H9 (cell line): ENCODE measurements around the gene DNAJC6. TPM values are rescaled to one million over a fixed set of nuclear protein-coding genes. Genes with fewer than 3 reads are reported as not detected.

Experiments used
- DNase-seq: peaks from one replicate; pipeline ENCODE4 v3.0.0-alpha.2; 2017
- H2AFZ ChIP-seq: one replicate; pipeline ENCODE4 v1.6.1; 2013; ENCODE audit warnings: mild to moderate bottlenecking, low read length, control low read depth, moderate library complexity
- H2AK5ac ChIP-seq: 2 replicates; pipeline ENCODE4 v1.6.1; 2013; ENCODE audit warnings: low read length, control low read depth, mixed read lengths; ENCODE audit not compliant: insufficient read length
- H2BK120ac ChIP-seq: one replicate; pipeline ENCODE4 v1.6.1; 2013; ENCODE audit warnings: low read depth, mild to moderate bottlenecking, low read length, control low read depth, inconsistent platforms; ENCODE audit not compliant: poor library complexity, severe bottlenecking
- H2BK12ac ChIP-seq: 2 replicates; pipeline ENCODE4 v1.6.1; 2013; ENCODE audit warnings: low read length, control low read depth, mixed read lengths, low read depth; ENCODE audit not compliant: insufficient read length
- H2BK15ac ChIP-seq: 2 replicates; pipeline ENCODE4 v1.6.1; 2013; ENCODE audit warnings: low read depth, low read length, control low read depth
- H2BK20ac ChIP-seq: one replicate; pipeline ENCODE4 v1.6.1; 2013; ENCODE audit warnings: low read depth, mild to moderate bottlenecking, low read length, control low read depth, inconsistent platforms; ENCODE audit not compliant: poor library complexity, severe bottlenecking
- H2BK5ac ChIP-seq: 2 replicates; pipeline ENCODE4 v1.6.1; 2013; ENCODE audit warnings: low read length, control low read depth, mixed read lengths; ENCODE audit not compliant: insufficient read length
- H3K14ac ChIP-seq: 2 replicates; pipeline ENCODE4 v1.6.1; 2013; ENCODE audit warnings: low read length, control low read depth; ENCODE audit not compliant: insufficient read depth
- H3K18ac ChIP-seq: 2 replicates; pipeline ENCODE4 v1.6.1; 2013; ENCODE audit warnings: low read depth, mild to moderate bottlenecking, mixed read lengths, low read length, control low read depth; ENCODE audit not compliant: insufficient read length
- H3K23ac ChIP-seq: 2 replicates; pipeline ENCODE4 v1.6.1; 2013; ENCODE audit warnings: low read length, control low read depth, mixed read lengths, low read depth; ENCODE audit not compliant: insufficient read length
- H3K23me2 ChIP-seq: 2 replicates; pipeline ENCODE4 v1.6.1; 2013; ENCODE audit warnings: low read depth, mild to moderate bottlenecking, mixed read lengths, low read length, control low read depth; ENCODE audit not compliant: insufficient read length, poor library complexity, severe bottlenecking
- H3K27ac ChIP-seq: 2 replicates; pipeline ENCODE4 v1.5.1; 2013; ENCODE audit warnings: low read length, control low read depth, mixed read lengths, low read depth; ENCODE audit not compliant: insufficient read length
- H3K27me3 ChIP-seq: 2 replicates; pipeline ENCODE4 v1.6.1; 2013; ENCODE audit warnings: low read length, control low read depth, inconsistent platforms; ENCODE audit not compliant: insufficient read depth
- H3K4ac ChIP-seq: 2 replicates; pipeline ENCODE4 v1.6.1; 2013; ENCODE audit warnings: low read depth, mild to moderate bottlenecking, control low read depth, inconsistent platforms, low read length, moderate library complexity
- H3K4me1 ChIP-seq: 2 replicates; pipeline ENCODE4 v1.6.1; 2013; ENCODE audit warnings: low read length, control low read depth, inconsistent platforms; ENCODE audit not compliant: insufficient read depth
- H3K4me2 ChIP-seq: 2 replicates; pipeline ENCODE4 v1.6.1; 2013; ENCODE audit warnings: low read length, control low read depth, mixed read lengths; ENCODE audit not compliant: insufficient read length, insufficient read depth
- H3K56ac ChIP-seq: 2 replicates; pipeline ENCODE4 v1.6.1; 2013; ENCODE audit warnings: low read depth, mild to moderate bottlenecking, mixed read lengths, low read length, control low read depth; ENCODE audit not compliant: insufficient read length
- H3K79me1 ChIP-seq: 2 replicates; pipeline ENCODE4 v1.6.1; 2013; ENCODE audit warnings: low read depth, mild to moderate bottlenecking, moderate library complexity, low read length, control low read depth, inconsistent platforms; ENCODE audit not compliant: insufficient read depth, poor library complexity, severe bottlenecking
- H3K79me2 ChIP-seq: 2 replicates; pipeline ENCODE4 v1.6.1; 2013; ENCODE audit warnings: low read length, control low read depth, inconsistent platforms; ENCODE audit not compliant: insufficient read depth
- H3K9ac ChIP-seq: 2 replicates; pipeline ENCODE4 v1.6.1; 2013; ENCODE audit warnings: low read length, control low read depth, mixed read lengths; ENCODE audit not compliant: insufficient read length; ENCODE audit errors: extremely low read depth
- H3K9me3 ChIP-seq: one replicate; pipeline ENCODE4 v1.6.1; 2013; ENCODE audit warnings: low read depth, low read length, inconsistent platforms; ENCODE audit not compliant: control insufficient read depth
- H3T11ph ChIP-seq: one replicate; pipeline ENCODE4 v1.6.1; 2013; ENCODE audit warnings: mild to moderate bottlenecking, low read length, control low read depth, inconsistent platforms
- H4K20me1 ChIP-seq: one replicate; pipeline ENCODE4 v1.6.1; 2013; ENCODE audit not compliant: control insufficient read depth, insufficient read length, insufficient read depth
- H4K5ac ChIP-seq: 2 replicates; pipeline ENCODE4 v1.6.1; 2013; ENCODE audit warnings: low read depth, mild to moderate bottlenecking, mixed read lengths, low read length, control low read depth; ENCODE audit not compliant: insufficient read length
- H4K8ac ChIP-seq: replicated peaks from 2 replicates; pipeline ENCODE4 v1.6.1; 2013; ENCODE audit warnings: low read length, control low read depth, mixed read lengths, low read depth; ENCODE audit not compliant: insufficient read length
- H4K91ac ChIP-seq: 2 replicates; pipeline ENCODE4 v1.6.1; 2013; ENCODE audit warnings: low read depth, mild to moderate bottlenecking, moderate library complexity, mixed read lengths, low read length, control low read depth; ENCODE audit not compliant: insufficient read length
- H3K27ac Mint-ChIP-seq, 3 experiments: 2 replicates in 2 of 3; 3 replicates in 1 of 3; pipeline ENCODE4 v1.8.0; 2020 to 2021; ENCODE audit warnings: mixed read lengths in 3 of 3, mild to moderate bottlenecking in 1 of 3, moderate library complexity in 1 of 3
- H3K27me3 Mint-ChIP-seq: 2 replicates; pipeline ENCODE4 v1.8.0; 2021; ENCODE audit warnings: low read depth, mild to moderate bottlenecking, moderate library complexity, mixed read lengths
- H3K36me3 Mint-ChIP-seq, 3 experiments: 2 replicates in 2 of 3; 3 replicates in 1 of 3; pipeline ENCODE4 v1.8.0; 2020 to 2021; ENCODE audit warnings: low read depth in 3 of 3, mixed read lengths in 3 of 3; ENCODE audit not compliant: insufficient read depth in 1 of 3
- H3K4me1 Mint-ChIP-seq, 2 experiments: 2 replicates each; pipeline ENCODE4 v1.8.0; 2020; ENCODE audit warnings: mixed read lengths in 2 of 2
- H3K4me3 Mint-ChIP-seq, 2 experiments: 2 replicates in 1 of 2; 3 replicates in 1 of 2; pipeline ENCODE4 v1.8.0; 2020 to 2021; ENCODE audit warnings: mild to moderate bottlenecking in 2 of 2, mixed read lengths in 2 of 2, moderate library complexity in 1 of 2
- H3K9me3 Mint-ChIP-seq, 2 experiments: 2 replicates in 1 of 2; 3 replicates in 1 of 2; pipeline ENCODE4 v1.8.0; 2020; ENCODE audit warnings: mild to moderate bottlenecking in 2 of 2, mixed read lengths in 2 of 2, moderate library complexity in 1 of 2
- WGBS: extraction: QIAGEN DNeasy Blood & Tissue Kit; methylation state at CpG from one replicate; pipeline ENCODE4 v1.1.7; 2013; ENCODE audit warnings: missing lambda C conversion rate, low lambda C conversion rate, mixed read lengths; ENCODE audit not compliant: insufficient read length; ENCODE audit errors: extremely low coverage; 5-methylcytosine and 5-hydroxymethylcytosine counted together
- total RNA-seq: library from RNA; stranded (reverse); gene quantifications from 2 replicates; pipeline ENCODE4 v1.2.1, GENCODE V29; 2021
- TF ChIP-seq, protein P1 (sequence below): fragments of 200-600 bp; sonication (generic); conservative IDR thresholded peaks from 3 replicates; pipeline ENCODE4 v1.8.0; 2021; ENCODE audit warnings: antibody characterized with exemption, mild to moderate bottlenecking

Gene DNAJC6
- total RNA-seq, 1 experiment from 2014 or later: 2.2 TPM

DNA sequence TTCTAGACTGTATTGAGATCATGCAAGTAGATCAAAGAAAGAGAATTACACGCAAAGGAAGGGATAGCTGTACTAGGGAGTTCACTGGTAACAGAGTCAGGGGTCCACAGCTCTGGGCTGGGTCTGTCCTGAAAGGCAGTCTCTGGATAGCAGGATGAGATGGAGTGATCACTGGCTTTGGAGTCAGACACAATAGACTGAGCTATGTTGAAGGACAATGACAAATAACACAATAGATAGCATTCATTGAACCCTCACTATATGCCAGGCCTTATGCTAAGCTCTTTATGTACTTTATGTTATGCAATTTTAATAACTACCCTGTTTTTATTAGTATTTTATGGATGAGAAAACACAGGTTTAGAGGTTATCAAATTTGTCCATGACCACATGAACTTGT, 10.0 kb upstream of the DNAJC6 start:
- no peak overlapping the region for H3K14ac ChIP-seq
- no peak overlapping the region for H3K27ac ChIP-seq
- H3K23me2 ChIP-seq: no peaks in the 10 kb centered on the region
- no peak overlapping the region for H3K4me2 ChIP-seq
- TF ChIP-seq, protein P1, sequence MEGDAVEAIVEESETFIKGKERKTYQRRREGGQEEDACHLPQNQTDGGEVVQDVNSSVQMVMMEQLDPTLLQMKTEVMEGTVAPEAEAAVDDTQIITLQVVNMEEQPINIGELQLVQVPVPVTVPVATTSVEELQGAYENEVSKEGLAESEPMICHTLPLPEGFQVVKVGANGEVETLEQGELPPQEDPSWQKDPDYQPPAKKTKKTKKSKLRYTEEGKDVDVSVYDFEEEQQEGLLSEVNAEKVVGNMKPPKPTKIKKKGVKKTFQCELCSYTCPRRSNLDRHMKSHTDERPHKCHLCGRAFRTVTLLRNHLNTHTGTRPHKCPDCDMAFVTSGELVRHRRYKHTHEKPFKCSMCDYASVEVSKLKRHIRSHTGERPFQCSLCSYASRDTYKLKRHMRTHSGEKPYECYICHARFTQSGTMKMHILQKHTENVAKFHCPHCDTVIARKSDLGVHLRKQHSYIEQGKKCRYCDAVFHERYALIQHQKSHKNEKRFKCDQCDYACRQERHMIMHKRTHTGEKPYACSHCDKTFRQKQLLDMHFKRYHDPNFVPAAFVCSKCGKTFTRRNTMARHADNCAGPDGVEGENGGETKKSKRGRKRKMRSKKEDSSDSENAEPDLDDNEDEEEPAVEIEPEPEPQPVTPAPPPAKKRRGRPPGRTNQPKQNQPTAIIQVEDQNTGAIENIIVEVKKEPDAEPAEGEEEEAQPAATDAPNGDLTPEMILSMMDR: no peak
- no peak overlapping the region for H2BK120ac ChIP-seq
- no peak overlapping the region for H2BK20ac ChIP-seq
- no peaks in the 10 kb centered on the region for H3K9me3 ChIP-seq
- H3K4me3 Mint-ChIP-seq: no peak overlapping the region
- H2AK5ac ChIP-seq: no peak overlapping the region
- H3K56ac ChIP-seq: no peak overlapping the region
- no peak overlapping the region for H2BK12ac ChIP-seq
- H3K79me1 ChIP-seq: no peaks in the 10 kb centered on the region
- H3K18ac ChIP-seq: no peak overlapping the region
- H3K4me1 ChIP-seq: no peaks in the 10 kb centered on the region; the same call in 1 of the 2 replicates
- H3K27me3 ChIP-seq: no peaks in the 10 kb centered on the region
- no peaks in the 10 kb centered on the region for H3K9me3 Mint-ChIP-seq
- H3K27ac Mint-ChIP-seq: no peak overlapping the region
- peaks cover 11 to 13% of the 10 kb centered on the region in 2 experiments for H3K4me1 Mint-ChIP-seq
- no peaks in the 10 kb centered on the region; the same call in 1 of the 2 replicates for H3K27me3 Mint-ChIP-seq
- no peak overlapping the region for H2BK15ac ChIP-seq
- no peak overlapping the region for H3K9ac ChIP-seq
- no peaks in the 10 kb centered on the region for H3K79me2 ChIP-seq
- H3K4ac ChIP-seq: no peak overlapping the region
- no peaks in the 10 kb centered on the region; a peak in 1 of 7 replicates for H3K36me3 Mint-ChIP-seq
- no peak overlapping the region for H3K23ac ChIP-seq
- no peaks in the 10 kb centered on the region for H4K20me1 ChIP-seq
- no peak overlapping the region for H3T11ph ChIP-seq
- H2BK5ac ChIP-seq: no peak overlapping the region
- H4K5ac ChIP-seq: no peak overlapping the region
- no peak overlapping the region for H4K8ac ChIP-seq
- DNase-seq: no peak
- no peak overlapping the region for H4K91ac ChIP-seq
- no CpG with 5 or more reads among the region's 1 CpG for WGBS
- no peak overlapping the region for H2AFZ ChIP-seq
